NCI-H1436 treated with DMSO at 0.1 percent for 48 hours (cell line): Measurements from ENCODE around the gene FBXL5.

Experiments used
- DNase-seq: peaks from one replicate; lab custom pipeline; 2025; lab: John Stamatoyannopoulos, UW

FBXL5 gene

GRCh38 chr4:15558561-15558960 lies 96.6 kb downstream of the FBXL5 start:
- no peak for DNase-seq

GRCh38 chr4:15557786-15558550 lies 97.2 kb downstream of the FBXL5 start:
- DNase-seq = no peak

- DNase-seq = no peak
Observed at GRCh38 chr4:15556511-15557092, 98.6 kb downstream of the FBXL5 start.
